Measurements from ENCODE around the gene CYP4A22.
A peak's percentile ranks its signal among the peaks of the same experiment; 100 is the strongest.
"Not testable (repeated sequence)": the region's sequence is repeated elsewhere in the genome, so short reads cannot be mapped to it uniquely, and the experiment has no call there.

Gene CYP4A22

GRCh38 chr1:47156457-47156856, 19.2 kb downstream of the CYP4A22 start:
- DNase-seq (ENCODE audit: low read depth in 2 of 2, low spot score in 1 of 2) = not testable (repeated sequence)

- not testable (repeated sequence) for DNase-seq (ENCODE audit: low read depth in 2 of 2, low spot score in 1 of 2)
Observed at GRCh38 chr1:47157957-47158356, 20.7 kb downstream of the CYP4A22 start.

- no peak for DNase-seq (ENCODE audit: low read depth in 2 of 2, low spot score in 1 of 2)
Observed at GRCh38 chr1:47160716-47161115, 23.5 kb downstream of the CYP4A22 start.

- no peak for DNase-seq (ENCODE audit: low read depth in 2 of 2, low spot score in 1 of 2)
Observed at GRCh38 chr1:47161298-47162040, 24.2 kb downstream of the CYP4A22 start.

GRCh38 chr1:47164552-47164951, 27.3 kb downstream of the CYP4A22 start:
- DNase-seq (ENCODE audit: low read depth in 2 of 2, low spot score in 1 of 2) = no peak

GRCh38 chr1:47172782-47173181, 35.5 kb downstream of the CYP4A22 start:
- DNase-seq (ENCODE audit: low read depth in 2 of 2, low spot score in 1 of 2) = no peak

GRCh38 chr1:47174656-47175020, 37.4 kb downstream of the CYP4A22 start:
- DNase-seq (ENCODE audit: low read depth in 2 of 2, low spot score in 1 of 2) = no peak

- DNase-seq (ENCODE audit: low read depth in 2 of 2, low spot score in 1 of 2) = no peak
Observed at GRCh38 chr1:47175227-47175934, 38.1 kb downstream of the CYP4A22 start.

- no peak for DNase-seq (ENCODE audit: low read depth in 2 of 2, low spot score in 1 of 2)
Observed at GRCh38 chr1:47178020-47178419, 40.8 kb downstream of the CYP4A22 start.

- no peak for DNase-seq (ENCODE audit: low read depth in 2 of 2, low spot score in 1 of 2)
Observed at GRCh38 chr1:47178654-47179016, 41.4 kb downstream of the CYP4A22 start.

- peak; percentile 23 to 30 for DNase-seq (ENCODE audit: low read depth in 2 of 2, low spot score in 1 of 2)
Observed at GRCh38 chr1:47179017-47179987, 42.1 kb downstream of the CYP4A22 start.

- DNase-seq (ENCODE audit: low read depth in 2 of 2, low spot score in 1 of 2) = no peak
Observed at GRCh38 chr1:47179988-47180563, 42.8 kb downstream of the CYP4A22 start.

GRCh38 chr1:47180603-47181094, 43.4 kb downstream of the CYP4A22 start:
- DNase-seq (ENCODE audit: low read depth in 2 of 2, low spot score in 1 of 2) = no peak

- no peak for DNase-seq (ENCODE audit: low read depth in 2 of 2, low spot score in 1 of 2)
Observed at GRCh38 chr1:47181095-47181954, 44.1 kb downstream of the CYP4A22 start.

GRCh38 chr1:47181955-47182675, 44.9 kb downstream of the CYP4A22 start:
- no peak for DNase-seq (ENCODE audit: low read depth in 2 of 2, low spot score in 1 of 2)

GRCh38 chr1:47182676-47183235, 45.5 kb downstream of the CYP4A22 start:
- no peak for DNase-seq (ENCODE audit: low read depth in 2 of 2, low spot score in 1 of 2)

GRCh38 chr1:47183308-47184089, 46.3 kb downstream of the CYP4A22 start:
- DNase-seq (ENCODE audit: low read depth in 2 of 2, low spot score in 1 of 2) = no peak

- DNase-seq (ENCODE audit: low read depth in 2 of 2, low spot score in 1 of 2) = no peak
Observed at GRCh38 chr1:47184090-47184821, 47.0 kb downstream of the CYP4A22 start.
